OCI-M2 (cell line): ENCODE measurements around the gene AGR3.

Experiments
- DNase-seq: peaks from one replicate; lab custom pipeline; 2025; ENCODE audit not compliant: unreplicated experiment; lab: John Stamatoyannopoulos, UW

AGR3 gene

DNA sequence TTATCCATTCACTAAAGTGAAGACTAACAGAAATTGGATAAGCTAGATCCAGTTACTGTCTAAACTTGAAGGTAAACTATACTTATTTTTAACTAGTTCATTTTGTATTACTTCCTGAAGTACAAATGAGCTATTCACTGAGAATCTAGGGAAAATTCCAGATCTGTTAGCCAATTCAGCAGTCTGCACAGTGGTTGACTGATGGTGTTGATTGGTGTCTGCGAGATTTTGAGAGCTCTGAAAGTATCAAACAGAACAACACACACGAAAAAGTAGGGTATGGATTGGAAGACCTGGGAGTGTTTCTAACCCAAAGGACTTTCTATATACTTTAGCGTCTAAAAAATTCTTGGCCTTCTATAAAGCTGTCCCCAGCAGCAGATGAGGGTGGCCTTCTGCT lies 43.4 kb downstream of the AGR3 start:
- no peak for DNase-seq

DNA sequence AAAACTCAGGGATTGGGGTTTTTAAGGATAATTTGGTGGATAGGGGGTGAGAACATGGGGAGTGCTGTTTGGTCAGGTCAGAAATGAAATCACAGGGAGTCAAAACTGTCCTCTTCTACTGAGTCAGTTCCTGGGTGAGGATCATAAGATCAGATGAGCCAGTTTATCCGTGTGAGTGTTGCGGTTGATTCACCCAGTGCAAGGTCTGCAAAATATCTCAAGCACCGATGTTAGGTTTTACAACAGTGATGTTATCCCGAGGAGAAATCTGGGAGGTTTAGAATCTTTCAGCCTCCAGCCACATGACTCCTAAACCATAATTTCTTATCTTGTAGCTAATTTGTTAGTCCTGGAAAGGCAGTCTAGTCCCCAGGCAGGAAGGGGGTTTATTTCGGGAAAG lies 45.3 kb downstream of the AGR3 start:
- no peak for DNase-seq

DNA sequence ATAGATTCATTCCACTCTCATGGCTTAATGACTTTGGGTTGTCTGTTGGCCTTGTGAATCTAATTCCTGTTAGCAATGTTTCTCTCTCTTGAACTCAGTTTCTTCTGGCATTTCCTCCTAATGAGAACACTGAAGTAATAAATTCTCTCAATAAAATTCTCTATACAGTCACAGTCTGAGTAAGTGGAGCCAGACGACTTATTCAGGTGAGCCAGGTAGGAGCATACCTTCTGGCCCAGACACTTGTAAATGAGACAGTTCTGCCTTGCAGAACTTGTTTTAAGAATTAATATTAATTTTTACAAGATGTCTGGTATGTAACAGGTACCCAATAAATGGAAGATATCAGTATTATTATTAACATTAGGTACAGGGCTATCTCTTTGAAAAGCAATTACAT lies 48.4 kb downstream of the AGR3 start:
- DNase-seq, result no peak

DNA sequence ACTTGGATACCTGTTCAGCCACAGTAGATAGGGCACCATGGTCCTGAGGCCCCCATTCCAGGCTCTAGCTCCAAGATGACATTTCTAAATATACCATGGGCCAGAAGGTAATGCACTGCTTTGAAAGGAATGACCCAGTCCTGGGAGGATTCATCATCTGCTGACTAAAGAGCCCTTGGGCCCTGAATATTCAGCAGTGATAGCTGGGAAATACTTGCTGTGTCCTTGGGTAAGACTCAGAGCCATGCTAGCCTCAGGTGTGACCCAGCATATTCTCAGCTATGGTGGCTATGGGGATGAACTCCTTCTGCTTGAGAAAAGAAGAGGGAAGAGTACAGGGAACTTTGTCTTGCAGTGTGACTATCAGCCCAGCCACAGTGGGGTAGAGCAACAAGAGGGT lies 55.7 kb downstream of the AGR3 start:
- DNase-seq, result no peak

DNA sequence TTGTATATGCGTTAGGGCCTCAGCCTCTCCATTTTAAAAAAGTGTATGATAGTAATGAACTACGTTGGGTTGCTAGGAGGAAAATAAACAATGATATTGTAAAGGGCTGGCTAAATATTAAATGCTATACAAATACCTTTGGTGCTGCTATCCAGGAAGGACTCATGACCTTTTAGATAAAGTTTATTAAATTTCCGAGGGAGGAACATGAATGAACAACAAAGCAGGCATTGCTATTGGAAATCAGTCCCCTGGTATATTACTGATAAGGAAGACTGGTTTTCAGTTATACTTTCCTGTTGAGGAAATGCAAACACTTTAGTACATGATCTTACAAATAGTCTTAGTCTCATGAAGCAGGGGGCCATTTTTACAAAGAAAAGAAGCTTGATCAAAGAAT lies 59.8 kb downstream of the AGR3 start:
- no peak for DNase-seq

DNA sequence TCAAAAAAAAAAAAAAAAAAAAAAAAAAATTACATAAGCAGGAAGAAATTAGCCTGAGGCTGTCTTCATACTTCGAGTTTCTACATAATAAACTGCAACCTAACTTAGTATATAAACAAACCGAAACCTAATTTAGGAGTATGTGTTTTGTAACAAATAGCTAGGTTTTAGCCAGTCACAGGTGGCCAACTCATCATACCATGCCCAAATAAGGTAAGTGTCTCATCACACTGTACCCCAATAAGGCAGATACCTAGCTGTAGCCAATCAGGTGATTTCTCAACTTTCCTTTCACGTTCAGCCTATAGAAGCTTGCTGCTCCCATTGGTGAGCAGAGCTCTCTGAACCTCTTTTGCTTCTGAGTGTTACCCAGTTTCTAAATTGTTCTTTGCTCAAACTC lies 63.1 kb downstream of the AGR3 start:
- no peak for DNase-seq

DNA sequence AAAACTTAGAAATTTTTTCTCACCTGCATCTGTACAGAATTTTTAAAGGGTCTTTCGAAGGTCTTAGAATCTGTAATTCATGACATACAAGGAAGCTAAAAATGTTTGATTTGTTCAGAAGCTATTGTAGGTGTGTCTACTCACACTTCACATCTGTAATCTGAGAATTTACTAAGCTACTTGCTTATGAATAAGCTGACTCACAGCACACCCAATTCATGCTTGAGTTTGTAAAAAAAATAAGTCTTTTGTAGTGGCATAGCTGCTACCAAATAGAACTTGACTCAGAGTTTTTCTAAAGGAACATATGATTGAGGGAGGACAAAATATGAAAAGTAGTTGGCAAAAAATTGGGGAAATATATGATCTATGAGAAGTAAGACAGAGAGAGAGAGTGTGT lies 64.2 kb downstream of the AGR3 start:
- no peak for DNase-seq

DNA sequence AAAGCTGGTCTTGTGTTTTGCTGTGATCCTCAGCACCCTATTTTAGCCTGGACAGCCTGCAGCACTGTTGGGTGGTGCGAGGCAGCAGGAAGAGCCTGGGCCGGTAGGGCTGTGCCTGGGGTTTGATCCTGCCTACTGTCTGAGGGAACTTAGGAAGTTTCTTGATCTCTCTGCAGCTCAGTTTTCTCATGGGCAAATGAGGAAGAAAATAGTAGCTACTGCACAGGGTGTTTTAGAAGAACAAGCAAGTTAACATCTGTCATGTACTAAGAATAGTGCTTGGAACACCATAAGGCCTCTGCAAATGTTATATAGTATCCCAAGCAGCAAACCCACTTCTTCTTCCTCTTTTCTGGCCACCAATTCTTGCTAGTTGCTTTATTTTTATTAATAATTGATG lies 65.0 kb downstream of the AGR3 start:
- no peak for DNase-seq

DNA sequence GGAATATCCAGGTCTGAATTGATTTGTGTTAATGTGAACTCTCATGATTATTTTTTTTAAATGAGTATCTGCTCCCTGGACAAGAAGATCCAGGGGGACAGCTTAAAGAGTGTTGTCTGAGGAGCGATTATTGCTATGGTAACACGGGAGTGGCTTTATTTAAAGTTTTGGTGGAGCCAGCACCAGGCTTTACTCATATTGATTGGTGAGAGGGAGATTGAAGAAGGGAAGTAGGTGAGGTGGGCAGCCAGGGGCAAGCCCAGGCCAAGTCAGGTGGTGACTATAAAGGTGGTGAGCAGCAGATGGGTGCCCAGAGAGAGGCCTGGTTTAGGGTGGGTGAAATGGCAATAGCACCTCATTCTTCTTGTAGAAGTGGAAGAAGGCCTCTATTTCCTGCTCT lies 66.8 kb downstream of the AGR3 start:
- no peak for DNase-seq

DNA sequence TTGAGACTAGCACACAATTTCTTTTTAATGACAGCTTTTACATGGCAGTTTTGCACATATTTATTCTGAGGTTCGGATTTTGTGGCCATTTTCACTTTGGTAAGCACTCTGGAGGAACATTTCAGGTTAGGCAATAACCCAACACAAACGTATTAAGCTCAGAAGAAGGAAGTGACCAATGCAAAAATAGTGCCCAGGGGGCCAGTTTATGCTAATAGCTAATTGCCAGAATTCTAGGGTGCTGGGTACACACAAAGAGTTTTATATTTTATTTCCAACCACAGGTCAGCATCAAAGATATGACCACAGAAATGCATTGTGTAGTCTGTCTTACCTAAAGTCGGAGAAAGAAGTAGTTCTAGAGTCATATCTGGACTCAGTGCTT lies 68.6 kb downstream of the AGR3 start:
- no peak for DNase-seq

DNA sequence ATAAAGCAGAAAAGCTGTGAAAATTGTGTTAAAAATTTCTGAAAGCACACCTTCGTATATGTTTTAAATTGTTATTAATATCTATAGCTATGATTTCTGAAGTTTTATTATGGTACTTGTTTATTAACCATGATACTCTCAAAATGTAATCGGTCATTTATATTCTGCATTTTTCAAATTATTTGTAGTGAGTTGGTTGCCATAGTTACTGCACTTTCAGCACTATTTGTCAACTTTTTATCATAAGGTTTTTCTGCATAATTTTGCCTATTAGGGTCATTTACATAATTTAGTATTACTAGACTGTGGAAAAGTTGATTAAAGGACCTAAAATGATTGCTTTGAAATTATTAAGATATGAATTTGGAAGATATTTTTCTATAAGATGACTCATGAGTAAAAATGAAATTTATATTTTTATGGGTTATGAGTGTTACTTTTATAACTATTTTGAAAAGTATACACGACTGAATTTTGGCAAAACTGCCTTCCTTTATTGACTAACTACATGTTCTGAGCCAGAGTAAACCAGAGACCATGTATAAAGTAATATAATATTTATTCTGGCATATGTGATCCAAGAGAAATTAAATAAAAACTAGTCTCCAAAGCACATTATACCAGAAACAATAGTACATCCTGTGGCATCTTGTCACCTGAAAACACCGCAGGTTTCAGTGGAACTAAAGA lies 69.1 kb downstream of the AGR3 start:
- DNase-seq, result no peak

DNA sequence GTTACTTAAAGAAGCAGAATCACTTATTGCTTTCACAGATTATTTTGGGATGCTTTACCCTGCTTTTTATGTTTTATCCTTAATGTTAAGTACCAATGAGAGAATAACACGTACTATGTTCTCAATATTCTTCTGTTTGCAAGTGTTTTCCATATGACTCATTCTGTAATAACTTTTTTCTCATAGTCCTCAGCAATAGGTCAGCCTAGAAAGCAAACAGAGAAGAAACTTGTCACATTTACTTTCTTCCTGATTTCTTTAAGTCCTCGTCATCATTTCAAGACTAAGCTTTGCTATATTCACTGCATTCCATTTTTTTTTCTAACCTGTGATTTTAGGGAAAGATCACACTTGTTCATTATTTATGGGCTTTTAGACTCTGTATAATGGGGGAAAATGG lies 70.2 kb downstream of the AGR3 start:
- no peak for DNase-seq

DNA sequence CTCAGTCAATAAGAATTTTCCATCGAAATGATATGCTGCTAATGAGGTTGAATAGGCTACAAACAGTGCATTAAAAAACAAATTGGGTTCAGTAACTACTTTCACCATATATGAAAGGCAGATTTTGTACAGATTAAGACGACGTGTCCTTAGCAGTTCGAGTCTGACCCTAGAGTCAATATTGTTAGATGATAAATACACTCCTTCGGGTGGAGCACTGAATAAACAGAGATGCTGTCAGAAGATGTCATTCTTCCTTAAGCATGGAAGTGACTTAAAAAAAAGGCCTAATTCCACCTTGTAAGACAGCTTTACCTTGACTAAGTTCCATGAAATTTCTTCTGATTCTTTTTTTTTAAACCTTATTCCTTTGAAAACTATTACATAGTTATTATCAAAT lies 71.2 kb downstream of the AGR3 start:
- DNase-seq, result no peak

DNA sequence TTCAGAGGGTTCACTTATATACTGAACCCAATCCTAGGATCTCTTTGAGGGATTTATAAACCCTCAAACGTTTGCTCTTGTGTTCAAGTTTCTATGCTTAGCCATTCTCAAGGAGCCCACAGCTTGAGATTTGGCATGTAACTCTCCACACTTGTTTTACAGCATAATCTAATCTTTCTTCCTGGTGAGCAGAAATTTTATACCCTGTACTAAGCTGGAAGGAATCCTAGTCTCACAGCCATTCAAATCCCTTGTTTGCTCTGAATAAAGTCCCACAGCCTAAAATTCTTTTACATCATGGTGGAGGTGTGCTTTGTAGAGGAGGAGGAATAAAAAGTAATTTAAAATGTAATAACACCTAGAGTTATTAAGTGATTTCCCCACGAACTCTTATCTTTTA lies 71.7 kb downstream of the AGR3 start:
- DNase-seq, result no peak
